ENCODE data around the gene GPLD1. TPM values are rescaled to one million over a fixed set of nuclear protein-coding genes. Genes with fewer than 3 reads are reported as not detected.
"Not testable (repeated sequence)": the region's sequence is repeated elsewhere in the genome, so short reads cannot be mapped to it uniquely, and the experiment has no call there.

The GPLD1 gene
- total RNA-seq, 1 donor from 2014 or later, result 4.8 TPM

- Mint-ChIP-seq H3K4me3 (no peak overlapping the region), H3K4me1 (no peaks in the 10 kb centered on the region), H3K9me3 (no peaks in the 10 kb centered on the region), H3K27ac (no peak overlapping the region), H3K27me3 (ENCODE audit: low read depth) (no peaks in the 10 kb centered on the region), H3K36me3 (peaks cover 4% of the 10 kb centered on the region)
- DNase-seq (ENCODE audit: low spot score in 2 of 2, unreplicated experiment in 2 of 2), result no peak
- no peak for TF ChIP-seq CTCF (IDR thresholded peaks at IDR 0.05; ENCODE audit: unreplicated experiment)
Measured at GRCh38 chr6:24520929-24521546, 31.7 kb upstream of the GPLD1 start.

- TF ChIP-seq CTCF (IDR thresholded peaks at IDR 0.05; ENCODE audit: unreplicated experiment), result no peak
- no peak overlapping the region for H3K4me3 Mint-ChIP-seq
- H3K36me3 Mint-ChIP-seq, result peaks cover 18% of the 10 kb centered on the region
- DNase-seq (ENCODE audit: low spot score in 2 of 2, unreplicated experiment in 2 of 2), result no peak
- H3K9me3 Mint-ChIP-seq, result no peaks in the 10 kb centered on the region
- no peaks in the 10 kb centered on the region for H3K4me1 Mint-ChIP-seq
- H3K27me3 Mint-ChIP-seq (ENCODE audit: low read depth), result no peaks in the 10 kb centered on the region
- H3K27ac Mint-ChIP-seq, result no peak overlapping the region
Measured at GRCh38 chr6:24517659-24518543, 28.5 kb upstream of the GPLD1 start.

GRCh38 chr6:24513602-24514001 lies 24.2 kb upstream of the GPLD1 start:
- no peaks in the 10 kb centered on the region for H3K27me3 Mint-ChIP-seq (ENCODE audit: low read depth)
- H3K9me3 Mint-ChIP-seq, result peaks cover 12% of the 10 kb centered on the region
- H3K27ac Mint-ChIP-seq, result no peak overlapping the region
- H3K4me1 Mint-ChIP-seq, result no peaks in the 10 kb centered on the region
- no peak for TF ChIP-seq CTCF (IDR thresholded peaks at IDR 0.05; ENCODE audit: unreplicated experiment)
- H3K36me3 Mint-ChIP-seq, result peaks cover 51% of the 10 kb centered on the region
- DNase-seq (ENCODE audit: low spot score in 2 of 2, unreplicated experiment in 2 of 2), result no peak
- no peak overlapping the region for H3K4me3 Mint-ChIP-seq

GRCh38 chr6:24511976-24512375 lies 22.6 kb upstream of the GPLD1 start:
- H3K36me3 Mint-ChIP-seq, result peaks cover 62% of the 10 kb centered on the region
- H3K27me3 Mint-ChIP-seq (ENCODE audit: low read depth); H3K4me3 Mint-ChIP-seq; DNase-seq (ENCODE audit: low spot score in 2 of 2, unreplicated experiment in 2 of 2); H3K27ac Mint-ChIP-seq; H3K4me1 Mint-ChIP-seq: not testable (repeated sequence)
- H3K9me3 Mint-ChIP-seq, result peaks cover 21% of the 10 kb centered on the region

- Mint-ChIP-seq H3K27ac (no peak overlapping the region), H3K9me3 (peaks cover 24% of the 10 kb centered on the region), H3K36me3 (peaks cover 63% of the 10 kb centered on the region), H3K4me1 (no peaks in the 10 kb centered on the region), H3K4me3 (no peak overlapping the region), H3K27me3 (ENCODE audit: low read depth) (no peaks in the 10 kb centered on the region)
- no peak for DNase-seq (ENCODE audit: low spot score in 2 of 2, unreplicated experiment in 2 of 2)
- TF ChIP-seq CTCF (IDR thresholded peaks at IDR 0.05; ENCODE audit: unreplicated experiment), result no peak
Measured at GRCh38 chr6:24506814-24507520, 17.6 kb upstream of the GPLD1 start.
